GM23338 (cell line): ENCODE measurements around the gene PSPH. TPM values are rescaled to one million over a fixed set of nuclear protein-coding genes. Genes with fewer than 3 reads are reported as not detected.

Source experiments
- ATAC-seq: fragments of 200-7000 bp; cut with Tn5 transposase; 3 replicates; pipeline ENCODE4 v1.9.1; 2020
- DNase-seq: peaks from one replicate; pipeline ENCODE4 v3.0.0-alpha.2; 2015; ENCODE audit warnings: low spot score
- H2AFZ ChIP-seq: fragments of 200-600 bp; sonication (generic); 2 replicates; pipeline ENCODE4 v1.8.0; 2016; ENCODE audit warnings: antibody characterized with exemption, mild to moderate bottlenecking, moderate library complexity
- H3F3A ChIP-seq: fragments of 200-600 bp; sonication (generic); replicated peaks from 2 replicates; pipeline ENCODE4 v1.8.0; 2017; ENCODE audit warnings: antibody characterized with exemption, mixed run types, low read depth
- H3K27ac ChIP-seq: fragments of 200-600 bp; sonication (generic); 2 replicates; pipeline ENCODE4 v1.6.1; 2016; ENCODE audit warnings: low read depth
- H3K27me3 ChIP-seq: fragments of 200-600 bp; sonication (generic); 2 replicates; pipeline ENCODE4 v1.8.0; 2016; ENCODE audit warnings: mild to moderate bottlenecking, mixed run types, moderate library complexity; ENCODE audit not compliant: insufficient read depth
- H3K36me3 ChIP-seq: fragments of 200-600 bp; sonication (generic); 2 replicates; pipeline ENCODE4 v1.8.0; 2016; ENCODE audit warnings: mild to moderate bottlenecking; ENCODE audit not compliant: insufficient read depth
- H3K4me1 ChIP-seq: fragments of 200-600 bp; sonication (generic); 2 replicates; pipeline ENCODE4 v1.8.0; 2016; ENCODE audit warnings: mild to moderate bottlenecking, moderate library complexity; ENCODE audit not compliant: insufficient read depth
- H3K4me2 ChIP-seq: fragments of 200-600 bp; sonication (generic); 2 replicates; pipeline ENCODE4 v1.7.1; 2017; ENCODE audit warnings: mixed run types
- H3K4me3 ChIP-seq: fragments of 200-600 bp; sonication (generic); 2 replicates; pipeline ENCODE4 v1.6.1; 2016; ENCODE audit warnings: mixed run types
- H3K79me2 ChIP-seq: fragments of 200-600 bp; sonication (generic); replicated peaks from 2 replicates; pipeline ENCODE4 v1.8.0; 2017; ENCODE audit warnings: mild to moderate bottlenecking; ENCODE audit not compliant: insufficient read depth
- H3K9me2 ChIP-seq: fragments of 200-600 bp; sonication (generic); 2 replicates; pipeline ENCODE4 v1.8.0; 2017; ENCODE audit not compliant: insufficient read depth
- H4K20me1 ChIP-seq: fragments of 200-600 bp; sonication (generic); replicated peaks from 2 replicates; pipeline ENCODE4 v1.8.0; 2017; ENCODE audit warnings: mild to moderate bottlenecking; ENCODE audit not compliant: insufficient read depth
- H3K27ac Mint-ChIP-seq: 2 replicates; pipeline ENCODE4 v1.8.0; 2020; ENCODE audit warnings: inconsistent platforms, mild to moderate bottlenecking, moderate library complexity, mixed read lengths
- H3K27me3 Mint-ChIP-seq: 3 replicates; pipeline ENCODE4 v1.8.0; 2022; ENCODE audit warnings: low read depth, mild to moderate bottlenecking, moderate library complexity, mixed read lengths, inconsistent platforms; ENCODE audit not compliant: insufficient read depth, poor library complexity
- H3K36me3 Mint-ChIP-seq: 3 replicates; pipeline ENCODE4 v1.8.0; 2021; ENCODE audit warnings: low read depth, mild to moderate bottlenecking, inconsistent platforms, moderate library complexity, mixed read lengths
- H3K4me1 Mint-ChIP-seq: 3 replicates; pipeline ENCODE4 v1.8.0; 2020; ENCODE audit warnings: mild to moderate bottlenecking, inconsistent platforms, mixed read lengths
- H3K4me3 Mint-ChIP-seq: 3 replicates; pipeline ENCODE4 v1.8.0; 2021; ENCODE audit warnings: moderate library complexity, mild to moderate bottlenecking, inconsistent platforms, mixed read lengths
- H3K9me3 Mint-ChIP-seq: 3 replicates; pipeline ENCODE4 v1.8.0; 2020; ENCODE audit warnings: moderate library complexity, mild to moderate bottlenecking, inconsistent platforms, mixed read lengths
- CREB1 ChIP-seq: fragments of 250-450 bp; sonication (Bioruptor Pico); IDR thresholded peaks from 2 replicates; pipeline ENCODE4 v1.5.0; 2020; ENCODE audit warnings: low read depth, mild to moderate bottlenecking, moderate library complexity
- CTCF ChIP-seq, 2 experiments: fragments of 200-600 bp in 1 of 2; sonication (generic) in 1 of 2; conservative IDR thresholded peaks; 2 replicates each; pipeline versions ENCODE4 v1.5.1 to v1.6.1; 2016 to 2017; ENCODE audit warnings: antibody characterized with exemption in 2 of 2, low read depth in 2 of 2, mild to moderate bottlenecking in 2 of 2, moderate library complexity in 1 of 2
- ETS1 ChIP-seq: IDR thresholded peaks from 2 replicates; pipeline ENCODE4 v1.6.1; 2016; ENCODE audit warnings: antibody characterized with exemption
- EZH2 ChIP-seq: fragments of 200-600 bp; sonication (generic); IDR thresholded peaks from one replicate; pipeline ENCODE4 v1.8.0; 2017; ENCODE audit warnings: antibody characterized with exemption, mild to moderate bottlenecking, low read depth; ENCODE audit not compliant: unreplicated experiment
- EZH2phosphoT487 ChIP-seq: fragments of 200-600 bp; sonication (generic); IDR thresholded peaks from one replicate; pipeline ENCODE4 v1.8.1; 2018; ENCODE audit warnings: antibody characterized with exemption; ENCODE audit not compliant: unreplicated experiment
- JUNB ChIP-seq: IDR thresholded peaks from one replicate; pipeline ENCODE4 v1.6.1; 2016; ENCODE audit warnings: antibody characterized with exemption; ENCODE audit not compliant: unreplicated experiment
- NANOG ChIP-seq: IDR thresholded peaks from 2 replicates; pipeline ENCODE4 v1.6.1; 2016; ENCODE audit warnings: antibody characterized with exemption, borderline replicate concordance
- POLR2AphosphoS5 ChIP-seq: IDR thresholded peaks from 2 replicates; pipeline ENCODE4 v1.6.1; 2016; ENCODE audit warnings: antibody characterized with exemption, low read depth
- REST ChIP-seq: IDR thresholded peaks from one replicate; pipeline ENCODE4 v1.6.1; 2018; ENCODE audit warnings: antibody characterized with exemption; ENCODE audit not compliant: unreplicated experiment
- STAT1 ChIP-seq: IDR thresholded peaks from one replicate; pipeline ENCODE4 v1.6.1; 2016; ENCODE audit warnings: antibody characterized with exemption; ENCODE audit not compliant: unreplicated experiment
- ZNF114 ChIP-seq: fragments of 250-450 bp; sonication (Bioruptor Pico); IDR thresholded peaks from 2 replicates; pipeline ENCODE4 v1.5.0; 2020; ENCODE audit warnings: mild to moderate bottlenecking, moderate library complexity
- ZNF331 ChIP-seq: fragments of 250-450 bp; sonication (Bioruptor Pico); IDR thresholded peaks from 2 replicates; pipeline ENCODE4 v1.5.0; 2020; ENCODE audit warnings: low read depth, mild to moderate bottlenecking, moderate library complexity
- ZNF462 ChIP-seq: fragments of 250-450 bp; sonication (Bioruptor Pico); IDR thresholded peaks from 2 replicates; pipeline ENCODE4 v1.5.0; 2020; ENCODE audit warnings: mild to moderate bottlenecking, moderate library complexity
- polyA plus RNA-seq: library from polyadenylated mRNA; unstranded; fragments of >200 nt; fragmentation: Nextera tagmentation; extraction: Ambion mirVana; gene quantifications from 2 replicates; pipeline ENCODE4 v1.2.1, GENCODE V29; 2016
- total RNA-seq: library from RNA; depleted of rRNA; stranded (reverse); fragments of >200 nt; shearing (Covaris generic); gene quantifications from 2 replicates; pipeline ENCODE4 v1.2.3, GENCODE V29; 2014

Gene PSPH
- total and polyA plus RNA-seq, 2 experiments from 2014 or later: 38.3 to 149 TPM

GRCh38 chr7:55965805-55966421 is 85.3 kb downstream of the PSPH start:
- H3K27me3 Mint-ChIP-seq: peaks cover 22% of the 10 kb centered on the region
- H3K9me2 ChIP-seq: no peaks in the 10 kb centered on the region
- TF ChIP-seq CTCF (conservative IDR thresholded peaks at IDR 0.05; ENCODE audit: low read depth in 2 of 2) (no peak), STAT1 (no peak), POLR2AphosphoS5 (no peak), ETS1 (no peak), CREB1 (no peak), ZNF462 (CRISPR knock-in tag) (no peak), ZNF331 (CRISPR knock-in tag) (no peak), ZNF114 (CRISPR knock-in tag) (no peak), EZH2phosphoT487 (no peak), NANOG (no peak), JUNB (no peak), REST (no peak), EZH2 (no peak)
- DNase-seq (no peak), ATAC-seq (no peak)
- H3K4me3 Mint-ChIP-seq: peak overlapping the region; percentile 92
- no peak overlapping the region for H3K27ac ChIP-seq
- peaks cover 31% of the 10 kb centered on the region for H3K79me2 ChIP-seq
- H3K36me3 ChIP-seq: no peaks in the 10 kb centered on the region; the same call in 1 of the 2 replicates
- H2AFZ ChIP-seq: no peak overlapping the region
- H3K4me1 Mint-ChIP-seq: peaks cover 14% of the 10 kb centered on the region; the same call in 2 of the 3 replicates
- H4K20me1 ChIP-seq: no peaks in the 10 kb centered on the region; the same call in none of the 2 replicates
- H3K9me3 Mint-ChIP-seq: no peaks in the 10 kb centered on the region; the same call in 1 of the 3 replicates
- H3K4me3 ChIP-seq: peak overlapping the region; percentile 69
- H3K27me3 ChIP-seq: peaks cover 13% of the 10 kb centered on the region
- 0 out of 2 replicates have a peak, but pooled peaks cover 3% of the 10 kb centered on the region for H3F3A ChIP-seq
- H3K4me1 ChIP-seq: no peaks in the 10 kb centered on the region
- no peak overlapping the region; the same call in 1 of the 2 replicates for H3K27ac Mint-ChIP-seq
- peak overlapping the region; percentile 95 for H3K4me2 ChIP-seq
- peaks cover 10% of the 10 kb centered on the region for H3K36me3 Mint-ChIP-seq
